Epithelial cell of proximal tubule (primary cell): Measurements from ENCODE around the gene DHRS9. TPM values are rescaled to one million over a fixed set of nuclear protein-coding genes. Genes with fewer than 3 reads are reported as not detected.
A peak's percentile ranks its signal among the peaks of the same experiment; 100 is the strongest.

Experiments
- DNase-seq: peaks from one replicate; pipeline ENCODE4 v3.0.0-alpha.2; 2011; ENCODE audit warnings: low read depth
- H3K4me3 ChIP-seq: 2 replicates; pipeline ENCODE4 v1.5.1; 2011; ENCODE audit warnings: low read depth, mild to moderate bottlenecking, low read length
- total RNA-seq: library from RNA; depleted of rRNA; stranded (reverse); fragments of >200 nt; gene quantifications from 2 replicates; pipeline ENCODE4 v1.2.3, GENCODE V29; 2015
- TF ChIP-seq, protein P1 (sequence below): conservative IDR thresholded peaks from 2 replicates; pipeline ENCODE4 v1.5.1; 2012; ENCODE audit warnings: low read depth, mild to moderate bottlenecking, low read length

Gene DHRS9
- total RNA-seq, 1 donor from 2014 or later, result 0.35 TPM

DNA sequence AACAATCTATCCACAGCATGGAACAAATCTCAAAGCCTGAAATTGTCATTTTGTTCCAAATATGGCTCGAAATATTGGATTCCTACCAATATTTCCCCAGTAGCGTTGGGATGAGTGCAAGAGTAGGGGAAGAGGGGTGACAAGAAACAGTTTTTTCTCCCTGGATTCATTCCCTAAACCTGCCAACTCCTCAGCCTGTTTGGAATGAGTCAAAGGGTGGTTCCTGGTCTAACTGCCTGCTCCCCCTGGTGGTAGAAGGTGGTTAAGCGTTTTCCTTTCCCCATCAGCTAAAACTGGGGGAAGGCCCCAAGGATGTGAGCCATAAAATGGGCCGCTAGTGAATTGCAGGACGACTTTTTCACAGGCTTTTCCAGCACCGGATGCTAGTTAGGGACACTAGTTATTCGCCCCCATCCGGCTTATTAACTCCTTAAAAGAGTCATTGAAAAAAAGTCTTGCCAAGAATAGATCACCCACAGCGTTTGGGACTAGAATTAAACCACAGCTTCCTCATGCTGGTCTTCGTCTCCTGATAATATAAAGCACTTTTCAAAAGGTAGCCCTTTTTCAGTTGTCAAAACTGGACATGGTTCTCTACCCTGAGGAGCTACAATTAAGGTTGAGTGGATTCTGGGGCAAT lies 72.5 kb downstream of the DHRS9 start:
- TF ChIP-seq, protein P1, sequence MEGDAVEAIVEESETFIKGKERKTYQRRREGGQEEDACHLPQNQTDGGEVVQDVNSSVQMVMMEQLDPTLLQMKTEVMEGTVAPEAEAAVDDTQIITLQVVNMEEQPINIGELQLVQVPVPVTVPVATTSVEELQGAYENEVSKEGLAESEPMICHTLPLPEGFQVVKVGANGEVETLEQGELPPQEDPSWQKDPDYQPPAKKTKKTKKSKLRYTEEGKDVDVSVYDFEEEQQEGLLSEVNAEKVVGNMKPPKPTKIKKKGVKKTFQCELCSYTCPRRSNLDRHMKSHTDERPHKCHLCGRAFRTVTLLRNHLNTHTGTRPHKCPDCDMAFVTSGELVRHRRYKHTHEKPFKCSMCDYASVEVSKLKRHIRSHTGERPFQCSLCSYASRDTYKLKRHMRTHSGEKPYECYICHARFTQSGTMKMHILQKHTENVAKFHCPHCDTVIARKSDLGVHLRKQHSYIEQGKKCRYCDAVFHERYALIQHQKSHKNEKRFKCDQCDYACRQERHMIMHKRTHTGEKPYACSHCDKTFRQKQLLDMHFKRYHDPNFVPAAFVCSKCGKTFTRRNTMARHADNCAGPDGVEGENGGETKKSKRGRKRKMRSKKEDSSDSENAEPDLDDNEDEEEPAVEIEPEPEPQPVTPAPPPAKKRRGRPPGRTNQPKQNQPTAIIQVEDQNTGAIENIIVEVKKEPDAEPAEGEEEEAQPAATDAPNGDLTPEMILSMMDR, result peak; percentile 95
- H3K4me3 ChIP-seq, result no peak overlapping the region
- DNase-seq, result no peak

DNA sequence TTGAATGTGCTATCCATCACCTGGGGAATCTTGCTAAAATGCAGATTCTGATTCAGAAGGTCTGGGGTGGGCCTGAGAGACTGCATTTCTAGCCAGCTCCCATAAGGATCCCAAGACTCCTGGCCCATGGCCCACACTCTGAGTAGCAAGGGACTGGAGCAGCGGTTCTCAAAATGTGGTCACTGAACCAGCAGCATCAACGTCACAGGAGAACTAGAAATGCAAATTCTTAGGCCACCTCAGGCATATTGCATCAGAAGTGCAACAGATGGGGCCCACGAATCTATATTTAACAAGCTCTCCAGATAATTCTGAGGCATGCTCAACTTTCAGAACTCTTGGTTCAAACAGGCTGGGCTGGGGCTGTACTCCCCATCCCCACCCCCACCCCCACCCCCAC lies 74.6 kb downstream of the DHRS9 start:
- TF ChIP-seq, protein P1, result no peak
- no peak for DNase-seq

More for the DNA sequence above, 74.6 kb downstream of the DHRS9 start:
- H3K4me3 ChIP-seq, result no peak overlapping the region

Other genes with a start within 250 kb of the DHRS9 start
- gene SPC25, start 179.1 kb upstream of the DHRS9 start, total RNA-seq, result 39.7 and 42.1 TPM in 2 replicates
- not detected in 2 replicates for gene G6PC2, start 168.3 kb upstream of the DHRS9 start, total RNA-seq
- not detected in 2 replicates for gene ABCB11, start 38.2 kb upstream of the DHRS9 start, total RNA-seq